ENCODE results near the gene CFAP119.
A peak's percentile ranks its signal among the peaks of the same experiment; 100 is the strongest.
"Not testable (repeated sequence)": the region's sequence is repeated elsewhere in the genome, so short reads cannot be mapped to it uniquely, and the experiment has no call there.

The CFAP119 gene

GRCh38 chr16:30761928-30762902 is at the start of gene CFAP119, which contains the start of gene RNF40:
Gene CFAP119 (minus strand): TSS chr16:30762062. CDS start chr16:30761748, 314 bp downstream.
Gene RNF40 (plus strand): TSS chr16:30762322. CDS start chr16:30762546, 224 bp downstream.
- Mint-ChIP-seq H3K27me3 (ENCODE audit: low read depth) (no peaks in the 10 kb centered on the region), H3K4me1 (ENCODE audit: low read depth) (peaks cover 22% of the 10 kb centered on the region)

GRCh38 chr16:30809675-30810074 is 47.8 kb upstream of the CFAP119 start:
- not testable (repeated sequence) for H3K9me3 Mint-ChIP-seq; H3K27ac Mint-ChIP-seq; H3K4me3 Mint-ChIP-seq; H3K36me3 Mint-ChIP-seq (ENCODE audit: low read depth)
- Mint-ChIP-seq H3K4me1 (ENCODE audit: low read depth) (peaks cover 20% of the 10 kb centered on the region), H3K27me3 (ENCODE audit: low read depth) (peaks cover 14% of the 10 kb centered on the region)

More at GRCh38 chr16:30761928-30762902, at the start of gene CFAP119, which contains the start of gene RNF40:
- Mint-ChIP-seq H3K27ac (peak within 1 kb of the TSS; percentile 83), H3K9me3 (no peaks in the 10 kb centered on the region), H3K4me3 (peak within 1 kb of the TSS; percentile 86), H3K36me3 (ENCODE audit: low read depth) (peaks cover 23% of the 10 kb centered on the region)

GRCh38 chr16:30808890-30809426 is 47.1 kb upstream of the CFAP119 start:
- Mint-ChIP-seq H3K27me3 (ENCODE audit: low read depth) (peaks cover 14% of the 10 kb centered on the region), H3K4me1 (ENCODE audit: low read depth) (peaks cover 17% of the 10 kb centered on the region)
- H3K4me3 Mint-ChIP-seq; H3K36me3 Mint-ChIP-seq (ENCODE audit: low read depth); H3K9me3 Mint-ChIP-seq; H3K27ac Mint-ChIP-seq: not testable (repeated sequence)

- H3K27ac Mint-ChIP-seq: no peak overlapping the region
- H3K4me3 Mint-ChIP-seq: no peak overlapping the region
- H3K27me3 Mint-ChIP-seq (ENCODE audit: low read depth): peaks cover 14% of the 10 kb centered on the region
- H3K9me3 Mint-ChIP-seq: no peaks in the 10 kb centered on the region
- peaks cover 6% of the 10 kb centered on the region for H3K36me3 Mint-ChIP-seq (ENCODE audit: low read depth)
- H3K4me1 Mint-ChIP-seq (ENCODE audit: low read depth): peaks cover 17% of the 10 kb centered on the region
Observed at GRCh38 chr16:30808146-30808545, 46.3 kb upstream of the CFAP119 start.

GRCh38 chr16:30805370-30806169 is 43.7 kb upstream of the CFAP119 start:
- H3K9me3 Mint-ChIP-seq: no peaks in the 10 kb centered on the region
- peaks cover 14% of the 10 kb centered on the region for H3K27me3 Mint-ChIP-seq (ENCODE audit: low read depth)
- peaks cover 22% of the 10 kb centered on the region for H3K4me1 Mint-ChIP-seq (ENCODE audit: low read depth)
- H3K4me3 Mint-ChIP-seq: peak overlapping the region; percentile 86
- no peak overlapping the region for H3K27ac Mint-ChIP-seq
- H3K36me3 Mint-ChIP-seq (ENCODE audit: low read depth): peaks cover 6% of the 10 kb centered on the region

- Mint-ChIP-seq H3K4me3 (peak overlapping the region; percentile 86), H3K4me1 (ENCODE audit: low read depth) (peaks cover 22% of the 10 kb centered on the region), H3K36me3 (ENCODE audit: low read depth) (peaks cover 6% of the 10 kb centered on the region), H3K27ac (no peak overlapping the region), H3K9me3 (no peaks in the 10 kb centered on the region), H3K27me3 (ENCODE audit: low read depth) (peaks cover 16% of the 10 kb centered on the region)
Observed at GRCh38 chr16:30805056-30805369, 43.2 kb upstream of the CFAP119 start.

- no peak overlapping the region for H3K27ac Mint-ChIP-seq
- H3K9me3 Mint-ChIP-seq: no peaks in the 10 kb centered on the region
- H3K36me3 Mint-ChIP-seq (ENCODE audit: low read depth): peaks cover 6% of the 10 kb centered on the region
- peaks cover 14% of the 10 kb centered on the region for H3K27me3 Mint-ChIP-seq (ENCODE audit: low read depth)
- peaks cover 22% of the 10 kb centered on the region for H3K4me1 Mint-ChIP-seq (ENCODE audit: low read depth)
- no peak overlapping the region for H3K4me3 Mint-ChIP-seq
Observed at GRCh38 chr16:30802936-30803335, 41.1 kb upstream of the CFAP119 start.

GRCh38 chr16:30797670-30798309 is 35.9 kb upstream of the CFAP119 start:
- Mint-ChIP-seq H3K27ac (no peak overlapping the region), H3K4me1 (ENCODE audit: low read depth) (peaks cover 2% of the 10 kb centered on the region), H3K27me3 (ENCODE audit: low read depth) (peaks cover 3% of the 10 kb centered on the region), H3K36me3 (ENCODE audit: low read depth) (no peaks in the 10 kb centered on the region), H3K9me3 (no peaks in the 10 kb centered on the region), H3K4me3 (no peak overlapping the region)

GRCh38 chr16:30794634-30795033 is 32.8 kb upstream of the CFAP119 start:
- no peaks in the 10 kb centered on the region for H3K4me1 Mint-ChIP-seq (ENCODE audit: low read depth)
- no peak overlapping the region for H3K4me3 Mint-ChIP-seq
- H3K36me3 Mint-ChIP-seq (ENCODE audit: low read depth): no peaks in the 10 kb centered on the region
- no peak overlapping the region for H3K27ac Mint-ChIP-seq
- H3K9me3 Mint-ChIP-seq: no peaks in the 10 kb centered on the region
- peaks cover 7% of the 10 kb centered on the region for H3K27me3 Mint-ChIP-seq (ENCODE audit: low read depth)

- Mint-ChIP-seq H3K27ac (no peak overlapping the region), H3K36me3 (ENCODE audit: low read depth) (no peaks in the 10 kb centered on the region), H3K4me3 (no peak overlapping the region), H3K4me1 (ENCODE audit: low read depth) (no peaks in the 10 kb centered on the region), H3K9me3 (no peaks in the 10 kb centered on the region), H3K27me3 (ENCODE audit: low read depth) (peaks cover 7% of the 10 kb centered on the region)
Observed at GRCh38 chr16:30793508-30794069, 31.7 kb upstream of the CFAP119 start.

GRCh38 chr16:30787613-30788378 is 25.9 kb upstream of the CFAP119 start:
- Mint-ChIP-seq H3K9me3 (no peaks in the 10 kb centered on the region), H3K36me3 (ENCODE audit: low read depth) (no peaks in the 10 kb centered on the region), H3K27ac (no peak overlapping the region), H3K4me3 (no peak overlapping the region), H3K4me1 (ENCODE audit: low read depth) (peaks cover 2% of the 10 kb centered on the region), H3K27me3 (ENCODE audit: low read depth) (peaks cover 45% of the 10 kb centered on the region)

- no peak within 1 kb of the TSS for H3K27ac Mint-ChIP-seq
- peaks cover 2% of the 10 kb centered on the region for H3K4me1 Mint-ChIP-seq (ENCODE audit: low read depth)
- no peaks in the 10 kb centered on the region for H3K9me3 Mint-ChIP-seq
- H3K27me3 Mint-ChIP-seq (ENCODE audit: low read depth): peaks cover 45% of the 10 kb centered on the region
- peak within 1 kb of the TSS; percentile 68 for H3K4me3 Mint-ChIP-seq
- H3K36me3 Mint-ChIP-seq (ENCODE audit: low read depth): no peaks in the 10 kb centered on the region
Observed at GRCh38 chr16:30786936-30787612, 25.2 kb upstream of the CFAP119 start, which contains the start of gene ZNF629. Gene ZNF629 (minus strand): TSS chr16:30787205. CDS start chr16:30784482, 2,723 bp downstream.

Data from T-helper 1 cell treated with Interleukin-12 subunit alpha and Interleukin-12 subunit beta and Interleukin-4 antibody, amounts not matched to agents 30 μg/mL and 1 μg/mL, for 36 hours (primary cell).